Fibroblast of pulmonary artery (primary cell): Measurements from ENCODE around the gene PNLDC1.
"Not testable (repeated sequence)": the region's sequence is repeated elsewhere in the genome, so short reads cannot be mapped to it uniquely, and the experiment has no call there.

Experiments
- DNase-seq: peaks from one replicate; pipeline ENCODE4 v3.0.0-alpha.2; 2010; ENCODE audit warnings: low read depth
- H3K4me3 ChIP-seq: replicated peaks from 2 replicates; pipeline ENCODE4 v1.5.1; 2011; ENCODE audit warnings: low read depth, mild to moderate bottlenecking, control low read depth, low read length, moderate library complexity
- CTCF ChIP-seq: IDR thresholded peaks from 2 replicates; pipeline ENCODE4 v1.5.1; 2011; ENCODE audit warnings: mild to moderate bottlenecking, control low read depth, low read length, inconsistent platforms; ENCODE audit errors: missing control alignments

The PNLDC1 gene

GRCh38 chr6:159788753-159789376 is 11.2 kb upstream of the PNLDC1 start:
- peak overlapping the region; percentile 96 for H3K4me3 ChIP-seq
- TF ChIP-seq CTCF, result no peak
- peak; percentile 37 for DNase-seq

- TF ChIP-seq CTCF, result no peak
- peak; percentile 100 for DNase-seq
- peak within 1 kb of the TSS; percentile 96 for H3K4me3 ChIP-seq
Observed at GRCh38 chr6:159789377-159790148, 10.5 kb upstream of the PNLDC1 start, which contains the start of gene TCP1. TCP1 (minus strand) TSS chr6:159789602; CDS start chr6:159789468, 134 bp downstream.

GRCh38 chr6:159790149-159790955 is 9.7 kb upstream of the PNLDC1 start, which contains the start of gene MRPL18:
MRPL18 (plus strand) TSS chr6:159790467; CDS start chr6:159790588, 121 bp downstream.
- peak; percentile 98 for DNase-seq
- no peak for TF ChIP-seq CTCF
- H3K4me3 ChIP-seq, result peak within 1 kb of the TSS; percentile 96

- H3K4me3 ChIP-seq, result peak overlapping the region; percentile 96
- no peak for DNase-seq
- TF ChIP-seq CTCF, result no peak
Observed at GRCh38 chr6:159790956-159791598, 9.0 kb upstream of the PNLDC1 start.

- H3K4me3 ChIP-seq, result not testable (repeated sequence)
Observed at GRCh38 chr6:159794976-159795375, 5.1 kb upstream of the PNLDC1 start.

GRCh38 chr6:159797554-159797953 is 2.5 kb upstream of the PNLDC1 start:
- no peak for TF ChIP-seq CTCF
- no peak for DNase-seq
- no peak overlapping the region for H3K4me3 ChIP-seq

More at GRCh38 chr6:159794976-159795375, 5.1 kb upstream of the PNLDC1 start:
- not testable (repeated sequence) for DNase-seq
